Measurements from ENCODE around the gene USPL1.

GRCh38 chr13:30580852-30581502, 36.7 kb upstream of the USPL1 start:
- TF ChIP-seq EP300 (IDR thresholded peaks at IDR 0.05) (no peak), CTCF (IDR thresholded peaks at IDR 0.05) (no peak), POLR2A (IDR thresholded peaks at IDR 0.05) (no peak)
